GM20431 (cell line): ENCODE measurements around the gene MUC5AC.
"Not testable (repeated sequence)": the region's sequence is repeated elsewhere in the genome, so short reads cannot be mapped to it uniquely, and the experiment has no call there.

ENCODE experiments used
- in situ Hi-C: fragments of 300-500 bp; cut with MseI, MboI; formaldehyde crosslinking; loops from one replicate; pipeline ENCODE4 v1.15.0; 2020; ENCODE audit warnings: low sequenced_read_pairs; ENCODE audit not compliant: unreplicated experiment

The MUC5AC gene, protein sequence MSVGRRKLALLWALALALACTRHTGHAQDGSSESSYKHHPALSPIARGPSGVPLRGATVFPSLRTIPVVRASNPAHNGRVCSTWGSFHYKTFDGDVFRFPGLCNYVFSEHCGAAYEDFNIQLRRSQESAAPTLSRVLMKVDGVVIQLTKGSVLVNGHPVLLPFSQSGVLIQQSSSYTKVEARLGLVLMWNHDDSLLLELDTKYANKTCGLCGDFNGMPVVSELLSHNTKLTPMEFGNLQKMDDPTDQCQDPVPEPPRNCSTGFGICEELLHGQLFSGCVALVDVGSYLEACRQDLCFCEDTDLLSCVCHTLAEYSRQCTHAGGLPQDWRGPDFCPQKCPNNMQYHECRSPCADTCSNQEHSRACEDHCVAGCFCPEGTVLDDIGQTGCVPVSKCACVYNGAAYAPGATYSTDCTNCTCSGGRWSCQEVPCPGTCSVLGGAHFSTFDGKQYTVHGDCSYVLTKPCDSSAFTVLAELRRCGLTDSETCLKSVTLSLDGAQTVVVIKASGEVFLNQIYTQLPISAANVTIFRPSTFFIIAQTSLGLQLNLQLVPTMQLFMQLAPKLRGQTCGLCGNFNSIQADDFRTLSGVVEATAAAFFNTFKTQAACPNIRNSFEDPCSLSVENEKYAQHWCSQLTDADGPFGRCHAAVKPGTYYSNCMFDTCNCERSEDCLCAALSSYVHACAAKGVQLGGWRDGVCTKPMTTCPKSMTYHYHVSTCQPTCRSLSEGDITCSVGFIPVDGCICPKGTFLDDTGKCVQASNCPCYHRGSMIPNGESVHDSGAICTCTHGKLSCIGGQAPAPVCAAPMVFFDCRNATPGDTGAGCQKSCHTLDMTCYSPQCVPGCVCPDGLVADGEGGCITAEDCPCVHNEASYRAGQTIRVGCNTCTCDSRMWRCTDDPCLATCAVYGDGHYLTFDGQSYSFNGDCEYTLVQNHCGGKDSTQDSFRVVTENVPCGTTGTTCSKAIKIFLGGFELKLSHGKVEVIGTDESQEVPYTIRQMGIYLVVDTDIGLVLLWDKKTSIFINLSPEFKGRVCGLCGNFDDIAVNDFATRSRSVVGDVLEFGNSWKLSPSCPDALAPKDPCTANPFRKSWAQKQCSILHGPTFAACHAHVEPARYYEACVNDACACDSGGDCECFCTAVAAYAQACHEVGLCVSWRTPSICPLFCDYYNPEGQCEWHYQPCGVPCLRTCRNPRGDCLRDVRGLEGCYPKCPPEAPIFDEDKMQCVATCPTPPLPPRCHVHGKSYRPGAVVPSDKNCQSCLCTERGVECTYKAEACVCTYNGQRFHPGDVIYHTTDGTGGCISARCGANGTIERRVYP (N-terminal part only)

DNA sequence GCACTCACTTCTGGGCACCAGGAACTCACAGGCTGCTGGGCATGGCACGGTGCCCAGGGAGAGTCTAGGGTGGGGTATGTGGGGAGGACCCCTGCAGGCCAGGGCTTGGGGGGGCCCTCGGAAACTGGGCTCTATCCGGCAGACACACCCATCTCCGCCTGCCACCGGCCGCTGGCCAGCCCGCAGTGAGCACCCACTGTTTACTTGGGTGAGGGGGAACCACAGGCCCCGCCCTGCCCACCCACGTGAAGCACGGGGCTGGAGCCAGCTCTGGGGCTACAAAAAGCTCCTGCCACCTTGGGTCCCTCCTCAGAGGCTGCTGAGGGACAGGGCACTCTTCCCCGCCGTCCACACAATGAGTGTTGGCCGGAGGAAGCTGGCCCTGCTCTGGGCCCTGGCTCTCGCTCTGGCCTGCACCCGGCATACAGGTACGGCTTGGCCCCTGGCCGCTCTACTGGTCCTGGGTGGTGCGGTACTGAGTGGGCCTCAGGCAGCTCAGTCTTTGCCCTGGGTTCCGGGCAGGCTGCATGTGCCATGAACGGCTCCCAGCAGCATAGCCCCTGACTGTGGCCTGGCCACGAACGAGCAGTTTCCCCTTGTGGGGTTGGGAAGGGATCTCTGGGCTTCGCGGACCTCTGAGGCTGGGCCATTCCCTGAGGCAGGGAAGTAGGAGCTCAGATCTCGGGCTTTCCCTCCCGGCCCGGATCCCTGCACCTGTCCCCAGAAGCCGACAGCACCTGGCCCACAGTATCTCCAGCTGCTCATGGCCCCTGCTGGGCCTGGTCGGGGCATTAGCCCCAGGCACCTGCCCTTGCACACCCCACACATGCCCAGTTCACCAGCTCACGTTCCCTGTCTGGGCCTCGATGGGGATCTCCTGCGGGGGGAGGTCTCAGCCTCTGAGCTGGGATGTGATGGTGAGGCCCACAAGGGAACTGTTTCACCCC lies at the start of gene MUC5AC:
MUC5AC (plus strand) TSS at position 309 of the 947 bp plus-strand sequence; CDS start at position 356, 47 bp downstream.
- in situ Hi-C loops, result no loop called here

DNA sequence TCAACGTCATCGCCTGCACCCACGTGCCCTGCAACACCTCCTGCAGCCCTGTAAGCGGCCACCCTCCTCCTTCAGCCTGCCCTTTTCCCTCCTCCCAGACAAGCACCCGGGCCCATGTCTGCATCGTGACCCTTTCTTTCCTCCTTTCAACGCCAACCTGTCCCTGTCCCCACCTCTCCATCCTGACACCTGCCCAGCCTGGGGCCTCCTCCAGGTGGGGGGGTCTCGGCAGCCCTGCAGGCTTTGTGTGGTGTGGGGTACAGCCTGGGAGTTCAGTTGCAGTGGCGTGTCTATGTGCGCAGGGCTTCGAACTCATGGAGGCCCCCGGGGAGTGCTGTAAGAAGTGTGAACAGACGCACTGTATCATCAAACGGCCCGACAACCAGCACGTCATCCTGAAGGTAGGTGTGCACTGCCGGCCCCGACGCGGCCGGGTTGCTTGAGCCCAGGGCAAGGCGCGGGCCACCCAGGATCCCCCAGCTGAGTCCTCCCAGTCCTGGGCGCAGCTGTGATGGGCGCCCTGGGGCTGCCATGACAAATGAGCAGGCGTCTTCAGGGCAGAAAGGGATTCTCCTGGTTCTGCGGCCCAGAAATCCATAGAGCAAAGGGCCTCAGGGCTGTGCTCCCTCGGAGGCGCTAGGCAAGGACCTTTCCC lies 49.4 kb upstream of the MUC5AC start:
- in situ Hi-C loops, result no loop called here

DNA sequence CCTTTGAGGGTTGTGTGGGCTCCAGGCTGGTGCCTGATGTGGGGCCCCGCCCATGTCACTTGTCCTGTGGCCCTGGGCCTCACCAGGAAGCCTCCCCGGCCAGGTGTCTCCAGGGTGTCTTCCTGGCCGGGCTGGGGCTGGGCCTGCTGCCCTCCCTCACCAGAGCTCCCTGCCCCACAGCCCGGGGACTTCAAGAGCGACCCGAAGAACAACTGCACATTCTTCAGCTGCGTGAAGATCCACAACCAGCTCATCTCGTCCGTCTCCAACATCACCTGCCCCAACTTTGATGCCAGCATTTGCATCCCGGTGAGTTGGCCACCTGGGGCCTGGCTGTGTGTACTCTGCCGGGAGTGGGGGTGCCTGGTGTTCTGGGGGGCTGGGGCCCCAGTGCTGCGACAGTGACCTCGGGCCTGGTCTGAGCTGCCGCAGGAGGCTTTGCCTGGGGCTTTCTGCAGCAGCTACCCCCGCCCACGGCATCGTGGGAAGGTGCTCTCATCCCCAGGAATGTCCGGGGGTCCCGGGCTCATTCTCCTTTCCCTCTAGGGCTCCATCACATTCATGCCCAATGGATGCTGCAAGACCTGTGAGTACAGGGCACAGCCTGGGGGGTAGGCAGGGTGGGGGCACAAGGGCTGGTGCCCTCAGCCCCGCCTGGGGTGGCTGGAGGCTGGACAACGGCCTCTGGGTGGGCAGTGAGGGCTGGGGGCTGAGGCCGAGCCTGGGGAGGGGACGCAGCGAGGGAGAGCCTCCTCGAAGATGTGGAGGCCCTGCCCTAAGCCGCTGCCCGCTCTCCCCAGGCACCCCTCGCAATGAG lies 48.4 kb upstream of the MUC5AC start:
- in situ Hi-C loops, result no loop called here

DNA sequence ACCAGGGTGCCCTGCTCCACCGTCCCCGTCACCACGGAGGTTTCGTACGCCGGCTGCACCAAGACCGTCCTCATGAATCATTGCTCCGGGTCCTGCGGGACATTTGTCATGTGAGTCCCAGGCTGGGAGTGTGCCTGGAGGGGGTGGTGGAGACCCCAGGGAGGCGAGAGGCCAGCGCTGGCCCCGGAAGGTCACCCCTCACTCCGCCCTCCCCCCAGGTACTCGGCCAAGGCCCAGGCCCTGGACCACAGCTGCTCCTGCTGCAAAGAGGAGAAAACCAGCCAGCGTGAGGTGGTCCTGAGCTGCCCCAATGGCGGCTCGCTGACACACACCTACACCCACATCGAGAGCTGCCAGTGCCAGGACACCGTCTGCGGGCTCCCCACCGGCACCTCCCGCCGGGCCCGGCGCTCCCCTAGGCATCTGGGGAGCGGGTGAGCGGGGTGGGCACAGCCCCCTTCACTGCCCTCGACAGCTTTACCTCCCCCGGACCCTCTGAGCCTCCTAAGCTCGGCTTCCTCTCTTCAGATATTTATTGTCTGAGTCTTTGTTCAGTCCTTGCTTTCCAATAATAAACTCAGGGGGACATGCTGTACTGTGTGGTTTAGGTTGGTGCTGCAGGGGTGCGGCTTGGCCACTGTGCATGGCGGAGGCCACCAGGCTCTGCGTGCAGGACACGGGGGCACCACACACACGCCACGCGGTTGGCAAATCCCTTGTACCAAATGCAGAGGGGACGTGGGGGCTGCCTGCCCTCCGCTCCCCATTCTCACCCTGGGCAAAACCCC lies 47.6 kb upstream of the MUC5AC start:
- in situ Hi-C loops, result no loop called here

DNA sequence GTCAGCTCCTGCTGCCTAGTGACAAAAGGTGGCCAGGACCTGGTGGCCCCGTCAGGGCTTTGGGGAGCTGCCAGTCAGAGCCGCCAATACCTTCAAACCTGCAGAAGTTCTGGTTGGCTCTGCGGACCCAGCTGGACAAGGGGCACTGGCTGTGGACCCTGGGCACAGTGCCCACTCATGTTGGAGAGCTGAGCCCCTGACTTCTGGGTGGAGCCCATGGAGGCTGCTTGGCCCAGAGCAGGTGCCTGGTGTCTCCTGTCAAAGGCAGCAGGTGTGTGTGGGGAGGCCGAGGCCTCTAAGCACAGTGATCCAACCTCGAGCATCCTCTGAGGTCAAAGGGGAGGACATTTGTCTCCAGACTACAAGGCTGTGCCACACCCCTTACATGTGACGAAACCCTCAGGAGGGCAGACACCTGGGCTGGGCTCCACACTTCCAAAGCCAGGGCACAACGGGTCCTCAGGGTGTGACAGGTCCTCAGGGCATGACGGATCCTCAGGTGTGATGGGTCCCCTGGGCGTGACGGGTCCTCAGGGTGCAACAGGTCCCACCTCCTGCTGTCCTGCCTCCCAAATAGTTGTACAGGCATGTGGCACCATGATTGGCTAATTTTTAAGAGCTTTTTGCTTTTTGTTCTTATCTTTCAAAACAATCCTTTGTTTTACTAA lies 46.1 kb upstream of the MUC5AC start:
- in situ Hi-C loops, result no loop called here

DNA sequence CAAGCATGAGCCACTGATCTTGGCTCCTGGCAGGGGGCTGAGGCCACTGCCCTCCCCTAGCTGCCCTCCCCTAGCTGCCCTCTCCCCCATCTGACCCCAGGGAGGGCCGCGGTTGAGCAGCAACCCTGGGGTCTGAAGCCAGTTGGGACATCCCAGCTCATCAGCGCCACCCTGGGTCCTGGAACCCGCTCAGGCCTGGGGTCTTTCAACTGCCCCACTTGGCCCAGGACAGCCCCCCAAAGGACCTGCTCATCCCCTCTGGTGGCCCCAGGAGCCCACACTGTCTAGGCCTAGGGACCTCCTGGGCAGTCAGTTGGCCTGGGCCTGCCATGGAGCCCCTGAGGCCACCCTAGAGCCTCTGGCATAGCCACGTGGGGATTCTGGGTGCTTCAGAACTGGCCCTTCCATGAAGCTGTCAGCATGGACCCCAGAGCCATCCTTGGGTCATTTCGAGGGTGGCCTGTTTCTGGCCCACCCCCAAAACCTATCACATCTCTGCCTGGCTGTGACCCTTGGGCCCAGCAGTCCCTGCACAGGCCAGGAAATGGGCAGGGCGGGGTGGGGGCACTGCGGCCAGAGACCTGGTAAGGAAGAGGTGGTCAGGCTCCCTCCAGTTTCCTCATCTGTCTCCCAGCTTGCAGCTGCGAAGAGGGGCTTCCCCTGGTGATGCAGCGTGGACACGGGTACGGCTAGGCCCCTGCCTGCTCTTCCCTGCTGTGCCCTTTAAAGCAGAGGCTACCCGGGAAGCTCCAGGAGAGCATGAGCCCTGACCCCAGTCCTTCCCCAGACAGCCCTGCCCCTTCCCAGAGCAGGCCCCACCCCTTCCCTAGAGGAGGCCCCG lies 45.2 kb upstream of the MUC5AC start:
- in situ Hi-C loops, result no loop called here

DNA sequence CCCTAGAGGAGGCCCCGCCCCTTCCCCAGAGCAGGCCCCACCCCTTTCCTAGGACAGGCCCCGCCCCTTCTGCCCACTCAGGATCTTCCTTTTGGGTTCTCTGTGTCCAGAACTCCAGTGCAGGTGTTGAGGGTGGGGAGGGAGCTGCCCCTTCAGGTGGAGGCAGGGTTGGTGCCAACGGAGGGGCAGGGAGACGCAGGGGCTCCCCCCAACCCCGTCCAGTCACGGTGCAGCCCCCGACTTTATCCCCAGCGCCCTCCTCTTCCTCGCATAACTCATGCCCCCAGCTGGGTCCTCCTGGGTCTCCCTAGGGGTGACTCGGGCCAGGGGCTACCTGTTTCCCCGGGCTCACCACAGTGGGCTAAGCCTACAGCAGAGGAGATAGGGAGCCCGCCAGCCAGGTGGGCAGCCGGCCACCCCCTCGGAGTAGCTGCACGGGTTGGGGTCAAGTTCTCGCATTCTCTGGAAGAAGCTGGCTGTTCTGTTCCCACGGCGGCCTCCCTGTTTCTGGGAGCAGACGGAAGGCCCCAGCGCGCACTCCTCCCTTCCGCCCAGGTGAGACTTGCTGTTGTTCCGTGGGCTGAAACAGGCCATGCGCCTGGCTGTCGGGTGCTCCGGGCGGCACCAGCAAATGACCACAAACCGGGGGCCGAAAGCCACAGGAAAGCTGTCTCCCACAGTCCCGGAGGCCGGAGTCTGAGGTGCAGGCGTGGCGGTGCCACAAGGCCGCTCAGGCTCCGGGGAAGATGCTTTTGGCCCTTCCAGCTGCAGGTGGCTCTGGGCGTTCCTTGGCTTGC lies 44.1 kb upstream of the MUC5AC start:
- in situ Hi-C loops, result no loop called here

DNA sequence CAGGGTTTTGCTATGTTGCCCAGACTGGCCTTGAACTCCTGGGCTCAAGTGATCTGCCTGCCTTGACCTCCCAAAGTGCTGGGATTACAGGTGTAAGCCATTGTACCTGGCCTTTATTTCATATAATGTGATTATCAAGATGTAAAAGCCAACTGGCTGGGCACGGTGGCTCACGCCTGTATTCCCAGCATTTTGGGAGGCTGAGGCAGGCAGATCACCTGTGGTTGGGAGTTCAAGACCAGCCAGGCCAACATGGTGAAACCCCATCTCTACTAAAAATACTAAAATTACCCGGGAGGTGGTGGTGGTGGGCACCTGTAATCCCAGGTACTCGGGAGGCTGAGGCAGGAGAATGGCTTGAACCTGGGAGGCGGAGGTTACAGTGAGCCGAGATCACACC lies 42.5 kb upstream of the MUC5AC start:
- in situ Hi-C loops, result not testable (repeated sequence)

DNA sequence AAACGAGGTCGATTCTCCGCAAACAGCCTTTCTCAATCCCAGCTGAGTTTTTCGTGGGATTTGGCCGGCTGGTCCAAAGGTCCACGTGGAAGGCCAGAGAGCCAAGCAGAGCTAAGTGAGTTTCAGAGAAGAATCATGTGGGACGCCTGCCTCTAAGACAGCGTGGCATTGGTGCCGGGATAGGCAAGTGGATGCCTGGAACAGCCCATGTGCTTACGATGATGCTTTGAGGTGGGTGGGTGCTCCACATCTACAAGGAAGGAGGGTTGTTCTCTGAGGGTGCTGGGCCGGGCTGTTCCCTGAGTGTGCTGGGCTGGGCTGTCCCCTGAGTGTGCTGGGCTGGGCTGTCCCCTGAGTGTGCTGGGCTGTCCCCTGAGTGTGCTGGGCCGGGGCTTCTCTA lies 41.6 kb upstream of the MUC5AC start:
- in situ Hi-C loops, result no loop called here

DNA sequence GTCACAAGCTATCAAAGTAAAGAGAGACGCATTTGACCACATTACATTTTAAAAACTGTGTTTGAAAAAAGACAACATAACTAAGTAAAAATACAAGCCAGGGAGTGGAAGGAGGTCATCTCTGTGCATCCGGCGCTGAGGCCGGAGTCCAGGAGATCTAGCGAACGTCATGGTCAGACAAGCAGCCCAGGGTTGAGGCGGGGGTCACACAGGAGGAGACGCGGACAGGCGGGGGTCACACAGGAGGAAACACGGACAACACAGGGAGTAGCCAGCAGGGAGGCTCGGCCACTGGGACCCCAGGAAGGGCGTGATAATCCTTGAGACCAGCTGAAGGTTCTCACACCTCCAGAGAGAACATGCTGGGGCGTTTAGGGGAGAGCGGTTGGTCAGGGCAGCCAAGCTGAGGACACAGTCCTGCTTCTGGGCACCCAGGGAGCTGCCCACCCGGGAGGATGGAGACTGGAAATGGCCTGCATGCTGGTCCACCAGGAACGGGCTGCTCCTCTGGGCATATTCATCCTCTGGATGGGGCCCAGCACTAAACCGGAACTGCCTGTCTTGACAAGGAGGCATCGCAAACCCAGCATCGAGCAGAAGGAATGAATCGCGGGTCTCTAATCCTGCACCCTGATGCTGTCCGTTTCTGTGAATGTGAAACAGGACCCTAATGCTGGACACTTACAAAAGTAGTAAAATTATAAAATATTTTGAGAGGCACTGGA lies 40.9 kb upstream of the MUC5AC start:
- in situ Hi-C loops, result no loop called here

DNA sequence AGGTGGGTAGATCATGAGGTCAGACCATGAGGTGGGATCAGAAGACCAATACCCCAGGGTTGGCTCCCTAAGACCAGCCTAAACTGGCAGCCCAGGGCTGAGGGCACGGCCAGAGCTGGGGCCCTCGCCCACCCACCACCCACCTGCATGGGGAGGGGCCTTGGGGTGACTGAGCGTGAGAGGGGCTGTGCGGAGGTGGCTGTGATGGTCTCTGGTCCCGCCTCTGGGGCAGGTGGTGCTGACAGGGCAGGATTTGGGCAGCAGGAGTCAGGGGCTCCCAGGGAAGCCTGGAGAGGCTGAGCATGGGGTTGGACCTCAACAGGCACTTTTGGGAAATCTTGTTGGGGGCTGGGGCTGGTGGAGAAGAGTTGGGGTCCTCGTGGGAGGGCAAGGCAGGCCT lies 39.8 kb upstream of the MUC5AC start:
- in situ Hi-C loops, result no loop called here

DNA sequence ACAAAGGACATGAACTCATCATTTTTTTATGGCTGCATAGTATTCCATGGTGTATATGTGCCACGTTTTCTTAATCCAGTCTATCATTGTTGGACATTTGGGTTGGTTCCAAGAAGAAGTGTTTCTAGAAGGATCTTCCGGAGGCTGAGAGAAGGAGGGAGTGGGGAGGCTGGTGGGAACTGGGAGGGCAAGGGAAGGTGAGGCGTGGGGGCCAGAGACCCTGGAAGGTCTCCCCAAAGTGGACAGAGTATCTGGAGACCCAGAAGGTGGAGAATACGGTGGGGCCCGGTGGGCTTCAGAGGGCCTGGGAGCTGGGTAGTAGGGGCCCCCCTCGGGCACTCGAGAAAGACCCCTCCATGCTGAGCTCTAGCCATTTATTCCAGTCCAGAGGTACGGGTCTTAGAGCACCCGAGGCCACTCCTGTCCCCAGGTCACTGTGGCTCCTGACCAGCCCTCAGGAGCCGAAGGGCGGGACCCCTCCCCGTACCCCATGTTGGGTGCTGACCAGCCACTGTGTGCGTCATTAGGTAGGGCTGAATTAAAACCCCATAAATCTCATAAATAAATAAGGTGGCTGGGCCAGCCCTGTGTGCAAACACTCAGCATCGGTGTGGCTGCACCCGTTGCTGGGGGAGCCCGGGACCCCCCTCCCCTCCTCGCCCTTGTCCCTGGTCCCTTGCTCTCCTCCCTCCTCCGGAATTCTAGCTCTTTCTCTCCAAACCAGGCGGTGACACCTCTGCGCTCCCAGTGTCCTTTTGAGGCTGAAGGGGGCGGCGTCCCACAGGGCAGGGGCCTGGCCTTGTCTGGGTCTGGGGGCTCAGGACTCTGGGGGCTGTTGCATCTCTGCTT lies 38.8 kb upstream of the MUC5AC start:
- in situ Hi-C loops, result no loop called here

DNA sequence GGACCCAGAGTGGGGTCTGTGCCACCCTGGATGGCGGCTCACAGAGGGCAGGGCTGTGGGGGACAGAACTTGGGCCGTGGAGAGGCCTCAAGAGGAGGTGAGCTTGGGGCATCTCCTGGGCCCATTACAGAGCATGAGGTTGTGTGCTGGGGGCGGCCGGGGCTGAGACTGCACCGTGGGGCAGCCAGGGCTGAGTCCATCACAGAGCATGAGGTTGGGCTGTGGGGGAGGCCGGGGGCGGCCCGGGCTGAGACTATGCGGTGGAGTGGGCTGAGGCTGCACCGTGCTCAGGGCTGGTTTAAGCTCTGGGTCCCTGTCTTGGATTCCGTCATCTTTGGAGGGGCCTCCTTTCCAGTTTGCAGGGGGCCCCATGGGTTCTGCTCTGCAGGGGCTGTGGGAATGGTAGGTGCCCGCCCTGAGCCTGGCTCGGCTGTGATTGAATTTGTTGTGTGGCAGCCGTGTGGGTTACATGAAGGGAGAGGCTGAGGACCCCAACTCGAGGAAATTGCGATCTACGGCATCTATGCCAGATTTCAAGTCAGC lies 38.1 kb upstream of the MUC5AC start:
- in situ Hi-C loops, result no loop called here
